Activated CD4-positive, alpha-beta memory T cell treated with anti-CD3 and anti-CD28 coated beads, Interleukin-2, amount 10 ng/mL, durations not matched to agents 7 days and 5 days (primary cell): Measurements from ENCODE around the gene SLC18A3. TPM values are rescaled to one million over a fixed set of nuclear protein-coding genes. Genes with fewer than 3 reads are reported as not detected.

ENCODE experiments used
- total RNA-seq, 2 experiments: library from RNA; stranded (reverse); gene quantifications; one replicate each; pipeline ENCODE4 v1.2.3, GENCODE V29; 2021

Gene SLC18A3
- total RNA-seq, 2 experiments from 2014 or later: not detected

Other genes starting within 250 kb of the SLC18A3 start
- not detected for gene DRGX, start 214.2 kb upstream of the SLC18A3 start, total RNA-seq
- gene ERCC6, start 71.2 kb upstream of the SLC18A3 start, total RNA-seq: 10 to 100 TPM; 24.9 to 29.2 TPM
- gene CHAT, start 3.7 kb downstream of the SLC18A3 start, total RNA-seq: not detected
- not detected for gene C10orf53, start 69.3 kb downstream of the SLC18A3 start, total RNA-seq
- not detected for gene OGDHL, start 152.0 kb downstream of the SLC18A3 start, total RNA-seq